NK-92 (cell line): ENCODE results near the gene VRK2.
"Not testable (repeated sequence)": the region's sequence is repeated elsewhere in the genome, so short reads cannot be mapped to it uniquely, and the experiment has no call there.

Experiments
- DNase-seq: peaks from one replicate; lab custom pipeline; 2025; ENCODE audit not compliant: unreplicated experiment; lab: John Stamatoyannopoulos, UW

The VRK2 gene

DNA sequence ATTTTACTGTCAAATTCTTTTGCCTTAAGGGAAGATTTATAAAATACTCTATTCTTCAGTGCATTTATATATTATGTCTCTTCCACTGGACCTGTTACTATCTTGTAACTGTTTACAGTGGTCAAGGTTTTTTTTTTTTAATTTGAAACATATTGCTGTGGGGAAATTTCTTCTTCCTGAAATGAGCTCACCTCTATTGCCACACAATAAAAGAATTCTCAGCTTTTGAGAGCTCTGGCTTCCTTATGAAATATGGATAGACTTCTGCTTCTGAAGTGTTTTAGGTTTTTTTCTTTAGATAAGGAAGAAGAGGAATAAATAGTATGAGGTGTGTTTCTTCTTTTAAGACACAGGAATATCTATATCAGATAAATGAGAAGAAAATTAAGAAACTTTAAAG is 7.7 kb downstream of the VRK2 start:
- DNase-seq = no peak

DNA sequence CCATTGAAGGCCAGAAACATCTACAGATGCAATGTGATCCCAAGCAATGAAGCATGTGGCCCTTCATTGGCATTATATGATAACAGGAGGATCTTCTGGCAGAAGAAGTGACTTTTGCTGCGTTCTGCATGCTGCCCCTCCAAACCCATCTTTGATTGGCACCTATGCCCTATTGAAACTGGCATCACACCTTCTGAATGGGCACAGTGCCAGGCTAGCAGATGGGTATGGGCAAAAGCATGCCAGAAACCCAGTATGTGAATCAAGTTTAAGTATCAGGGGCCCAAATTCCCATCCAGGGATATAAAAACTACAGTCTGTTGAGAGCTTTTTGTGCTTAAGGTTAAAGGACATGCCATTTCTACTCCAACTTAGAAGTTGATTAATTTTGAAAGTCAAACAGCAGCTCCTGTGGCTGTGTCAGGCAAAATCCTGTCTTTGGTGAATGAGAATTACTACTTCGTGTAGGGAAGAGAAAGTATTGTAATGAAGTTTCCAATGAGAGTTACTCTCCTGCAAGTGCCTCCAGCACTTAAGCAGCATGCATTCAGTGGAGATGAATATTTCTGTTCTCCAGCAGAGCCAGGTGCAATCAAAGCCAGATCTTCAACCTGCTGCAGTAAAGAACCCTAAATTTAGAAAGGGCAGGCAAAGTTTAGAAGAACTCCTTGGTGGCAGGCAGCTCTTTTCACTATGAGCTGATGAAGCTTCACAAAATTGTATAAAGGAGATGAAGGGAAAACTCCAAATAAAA is 8.6 kb downstream of the VRK2 start:
- no peak for DNase-seq

DNA sequence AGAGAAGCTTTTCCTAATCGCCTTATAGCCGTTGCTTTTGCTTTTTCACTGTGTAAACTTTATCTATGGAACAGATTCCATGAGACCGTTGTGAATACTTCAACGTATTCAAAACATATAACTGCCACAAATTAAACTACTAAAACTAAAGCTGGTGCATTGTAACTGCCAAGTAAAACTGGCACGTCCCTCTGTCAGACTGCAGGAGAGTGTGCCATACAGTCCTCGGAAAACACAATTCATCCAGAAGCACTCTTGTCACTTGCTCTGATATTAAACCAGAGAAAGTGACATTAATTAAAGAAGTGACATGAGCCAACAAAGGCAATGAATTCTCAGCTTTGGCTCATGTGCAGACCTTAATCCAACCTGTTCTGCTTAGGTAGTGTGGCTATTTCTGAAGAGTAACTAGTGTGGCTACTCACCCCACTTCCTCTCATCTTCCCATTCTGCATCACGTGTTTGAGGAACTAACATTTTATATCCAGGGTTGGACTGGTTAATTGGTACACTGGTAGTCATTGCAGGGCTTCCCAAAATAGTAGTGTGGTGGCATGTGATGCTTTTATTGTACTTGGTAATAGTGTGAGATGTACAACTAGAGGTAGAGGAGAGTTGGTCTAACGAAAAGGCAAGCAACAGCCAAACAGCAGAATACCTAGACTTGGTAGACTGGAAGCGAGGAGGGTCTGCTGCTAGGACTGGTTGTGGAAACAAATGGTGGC is 9.7 kb downstream of the VRK2 start:
- no peak for DNase-seq

DNA sequence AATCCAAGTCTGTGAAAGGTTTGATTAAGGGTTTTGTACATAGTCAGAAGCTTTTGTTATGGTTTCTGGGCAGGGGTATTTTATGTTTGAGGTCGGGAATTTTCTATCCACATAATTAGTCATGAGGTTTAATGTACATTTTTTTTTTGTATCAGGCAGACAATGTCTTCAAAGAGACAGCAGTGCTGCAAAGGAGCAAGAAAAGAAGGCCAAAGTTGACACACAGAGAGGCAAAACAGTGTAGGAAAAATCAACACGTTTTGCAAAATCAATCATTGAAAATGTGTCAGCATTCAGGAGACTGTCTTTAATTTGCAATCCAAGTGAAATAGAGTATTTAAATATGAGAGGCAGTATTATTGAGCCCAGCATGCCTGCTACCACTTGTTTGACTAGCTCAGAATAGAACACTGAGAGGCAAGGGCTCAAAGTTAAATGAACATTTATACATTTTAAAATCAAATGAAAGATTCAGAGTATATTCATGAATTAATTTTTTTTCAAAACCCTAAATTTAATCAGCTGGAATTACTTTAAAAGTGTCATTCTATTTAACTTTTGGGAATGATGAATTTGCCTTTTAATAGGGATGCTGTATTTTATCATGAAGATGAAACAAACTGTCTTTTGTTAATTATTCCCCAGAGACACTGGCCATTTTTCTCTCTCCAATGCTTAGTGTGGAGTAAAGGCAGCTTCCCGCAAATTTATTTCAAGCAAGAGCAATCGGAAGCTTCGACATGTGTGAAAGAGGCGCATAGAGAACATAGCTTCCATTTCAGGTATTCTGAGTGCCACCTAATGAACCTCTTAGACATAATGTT is 11.3 kb downstream of the VRK2 start:
- DNase-seq = no peak

DNA sequence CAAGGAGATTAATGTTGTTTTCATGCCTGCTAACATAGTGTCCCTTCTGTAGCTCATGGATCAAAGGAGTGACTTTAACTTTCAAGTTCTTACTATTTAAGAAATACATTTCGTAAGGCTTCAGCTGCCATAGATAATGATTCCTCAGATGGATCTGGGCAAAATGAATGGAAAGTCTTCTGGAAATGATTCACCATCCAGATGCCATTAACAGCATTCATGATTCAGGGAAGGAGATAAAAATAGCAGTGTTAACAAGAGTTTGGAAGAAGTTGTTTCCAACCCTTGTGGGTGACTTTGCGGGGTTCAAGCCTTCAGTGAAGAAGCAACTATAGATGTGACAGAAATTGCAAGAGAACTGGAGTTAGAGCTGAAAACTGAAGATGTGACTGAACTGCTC is 17.0 kb downstream of the VRK2 start:
- no peak for DNase-seq

DNA sequence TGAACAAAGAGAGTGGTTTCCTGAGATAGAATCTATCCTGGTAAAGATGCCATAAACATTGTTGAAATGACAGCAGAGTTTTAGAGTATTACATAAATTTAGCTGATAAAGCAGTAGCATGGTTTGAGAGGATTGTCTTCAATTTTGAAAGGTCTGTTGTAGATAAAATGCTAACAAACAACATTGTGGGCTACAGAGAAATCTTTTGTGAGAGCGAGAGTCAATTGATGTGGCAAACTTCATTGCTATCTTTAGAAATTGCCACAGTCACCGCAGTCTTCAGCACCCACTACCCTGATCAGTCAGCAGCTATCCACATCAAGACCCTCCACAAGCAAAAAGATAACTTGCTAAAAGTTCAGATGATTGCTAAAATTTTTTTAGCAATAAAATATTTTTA is 17.5 kb downstream of the VRK2 start:
- DNase-seq = no peak

DNA sequence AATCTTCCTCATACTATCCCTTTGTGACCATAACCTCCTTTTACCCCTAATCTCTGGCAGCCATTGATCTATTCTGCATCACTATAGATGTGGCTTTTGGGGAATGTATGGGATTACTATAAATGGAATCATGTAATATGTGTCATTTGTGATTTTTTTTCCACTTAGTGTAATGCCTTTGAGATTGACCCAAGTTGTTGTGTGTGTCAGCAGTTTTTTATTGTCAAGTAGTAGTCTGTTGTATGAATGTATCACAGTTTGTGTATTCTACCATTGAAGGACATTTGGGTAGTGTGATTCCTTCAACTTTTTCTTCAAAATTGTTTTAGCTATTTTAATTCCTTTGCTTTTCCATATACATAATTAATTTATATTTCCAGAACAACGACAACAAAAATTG is 18.6 kb downstream of the VRK2 start:
- no peak for DNase-seq

DNA sequence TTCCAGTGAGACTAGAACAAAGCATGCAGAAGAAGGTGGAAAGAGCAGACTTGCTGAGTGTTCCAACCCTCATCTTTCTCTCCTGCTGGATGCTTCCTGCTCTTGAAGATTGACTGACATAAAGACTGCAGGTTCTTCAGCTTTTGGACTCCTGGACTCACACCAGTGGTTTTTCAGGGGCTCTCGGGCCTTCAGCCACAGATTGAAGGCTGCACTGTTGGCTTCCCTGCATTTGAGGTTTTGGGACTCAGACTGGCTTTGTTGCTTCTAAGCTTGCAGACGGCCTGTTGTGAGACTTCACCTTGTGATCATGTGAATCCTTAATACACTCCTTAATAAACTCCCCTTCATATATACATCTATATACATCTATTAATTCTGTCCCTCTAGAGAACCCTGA is 20.4 kb downstream of the VRK2 start:
- no peak for DNase-seq

DNA sequence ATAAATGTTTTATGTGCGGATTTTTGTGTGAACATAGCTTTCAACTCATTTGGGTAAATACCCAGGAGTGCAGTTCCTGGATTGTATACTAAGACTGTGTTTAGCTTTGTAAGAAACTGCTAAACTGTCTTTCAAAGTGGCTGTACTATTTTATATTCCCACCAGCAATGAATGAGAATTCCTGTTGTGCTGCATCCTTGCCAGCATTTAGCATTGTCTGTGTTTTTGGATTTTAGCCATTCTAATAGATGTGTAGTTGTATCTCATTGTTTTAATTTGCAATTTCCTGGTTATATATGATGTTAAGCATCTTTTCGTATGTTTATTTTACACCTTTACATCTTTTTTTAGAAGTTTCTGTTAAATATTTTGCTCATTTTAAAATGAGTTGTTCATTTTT is 24.2 kb downstream of the VRK2 start:
- no peak for DNase-seq

DNA sequence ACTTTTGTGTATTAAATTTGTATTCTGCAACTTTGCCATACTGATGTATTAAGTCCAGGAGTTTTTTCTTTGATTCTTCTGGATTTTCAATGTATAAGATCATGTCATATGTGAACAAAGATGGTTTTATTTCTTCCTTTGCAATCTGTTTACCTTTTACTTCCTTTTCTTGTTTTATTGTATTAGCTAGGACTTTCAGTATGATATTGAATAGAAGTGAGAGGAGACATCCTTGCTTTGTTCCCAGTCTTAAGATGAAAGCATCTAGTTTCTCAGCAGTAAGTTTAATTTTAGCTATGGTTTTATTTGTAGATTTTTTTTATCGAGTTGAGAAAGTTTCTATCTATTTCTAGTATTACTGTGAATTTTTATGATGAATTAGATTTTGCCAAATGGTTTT is 25.5 kb downstream of the VRK2 start:
- DNase-seq = no peak

DNA sequence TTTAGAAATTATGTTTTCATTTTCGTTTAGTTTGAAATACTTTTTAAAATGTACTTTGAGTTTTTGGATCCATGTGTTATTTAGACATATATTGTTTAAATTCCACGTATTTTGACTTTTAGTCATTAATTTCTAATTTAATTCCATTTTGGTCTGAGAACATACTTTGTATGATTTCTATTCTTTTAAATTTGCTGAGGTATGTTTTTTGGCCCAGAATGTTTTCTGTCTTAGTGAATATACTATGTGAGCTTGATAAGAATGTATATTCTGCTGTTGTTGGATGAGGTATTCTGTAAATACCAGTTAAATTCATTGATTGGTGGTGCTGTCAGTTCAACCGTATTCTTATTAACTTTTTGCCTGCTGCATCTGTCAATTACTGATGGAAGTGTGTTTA is 26.4 kb downstream of the VRK2 start:
- no peak for DNase-seq

DNA sequence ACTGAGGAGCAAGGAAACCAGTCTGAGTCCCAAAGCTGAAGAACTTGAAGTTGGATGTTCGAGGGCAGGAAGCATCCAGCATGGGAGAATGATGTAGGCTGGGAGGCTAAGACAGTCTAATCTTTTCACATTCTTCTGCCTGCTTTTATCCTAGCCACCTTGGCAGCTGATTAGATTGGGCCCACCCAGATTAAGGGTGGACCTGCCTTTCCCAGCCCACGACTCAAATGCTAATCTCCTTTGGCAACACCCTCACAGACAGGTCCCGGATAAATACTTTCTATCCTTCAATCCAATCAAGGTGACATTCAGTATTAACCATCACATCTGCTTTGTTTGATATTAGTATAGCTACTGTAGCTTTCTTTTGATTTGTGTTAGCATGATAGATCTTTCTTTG is 27.1 kb downstream of the VRK2 start:
- DNase-seq = no peak

DNA sequence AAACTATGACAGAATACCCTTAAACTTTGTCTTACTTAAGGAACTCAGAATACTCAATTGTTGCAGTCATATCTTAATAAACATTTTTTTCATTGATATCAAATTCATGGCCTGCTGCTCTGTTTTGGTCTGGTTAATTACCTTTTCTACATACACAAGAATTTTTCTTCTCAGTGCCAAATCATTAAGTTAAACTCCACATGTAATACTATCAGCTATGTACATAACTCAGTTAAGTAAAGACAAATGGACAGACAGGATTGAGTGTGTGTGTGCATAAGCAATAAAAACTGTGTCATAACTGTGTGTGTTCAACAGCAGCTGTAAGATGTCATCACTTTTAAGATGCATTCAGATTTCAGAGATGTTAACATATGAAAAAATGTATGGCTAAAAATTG is 34.4 kb downstream of the VRK2 start:
- DNase-seq = no peak

DNA sequence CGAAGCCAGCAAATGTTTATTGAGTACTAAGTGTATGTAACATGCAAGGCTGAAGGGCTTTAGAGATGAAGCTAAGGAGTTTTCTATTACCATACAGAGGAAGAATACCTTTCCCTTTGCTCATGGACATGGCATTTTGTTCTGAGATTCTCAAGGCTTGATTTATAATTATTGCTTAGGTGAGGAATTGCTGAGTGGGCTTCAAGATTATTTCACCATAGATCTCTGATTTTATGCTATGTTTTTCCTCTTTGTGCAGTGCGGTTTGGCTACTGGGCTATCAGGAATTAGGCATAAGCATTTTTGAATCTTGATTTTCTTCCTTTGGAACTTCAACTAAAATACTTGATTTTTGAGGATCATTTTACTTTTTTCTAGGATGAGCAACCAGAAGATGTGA is 42.5 kb downstream of the VRK2 start:
- DNase-seq = no peak

DNA sequence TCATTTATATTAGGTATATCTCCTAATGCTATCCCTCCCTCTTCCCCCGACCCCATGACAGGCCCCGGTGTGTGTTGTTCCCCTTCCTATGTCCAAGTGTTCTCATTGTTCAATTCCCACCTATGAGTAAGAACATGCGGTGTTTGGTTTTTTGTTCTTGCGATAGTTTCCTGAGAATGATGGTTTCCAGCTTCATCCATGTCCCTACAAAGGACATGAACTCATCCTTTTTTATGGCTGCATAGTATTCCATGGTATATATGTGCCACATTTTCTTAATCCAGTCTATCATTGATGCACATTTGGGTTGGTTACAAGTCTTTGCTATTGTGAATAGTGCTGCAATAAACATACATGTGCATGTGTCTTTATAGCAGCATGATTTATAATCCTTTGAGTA is 46.2 kb downstream of the VRK2 start:
- DNase-seq = not testable (repeated sequence)

DNA sequence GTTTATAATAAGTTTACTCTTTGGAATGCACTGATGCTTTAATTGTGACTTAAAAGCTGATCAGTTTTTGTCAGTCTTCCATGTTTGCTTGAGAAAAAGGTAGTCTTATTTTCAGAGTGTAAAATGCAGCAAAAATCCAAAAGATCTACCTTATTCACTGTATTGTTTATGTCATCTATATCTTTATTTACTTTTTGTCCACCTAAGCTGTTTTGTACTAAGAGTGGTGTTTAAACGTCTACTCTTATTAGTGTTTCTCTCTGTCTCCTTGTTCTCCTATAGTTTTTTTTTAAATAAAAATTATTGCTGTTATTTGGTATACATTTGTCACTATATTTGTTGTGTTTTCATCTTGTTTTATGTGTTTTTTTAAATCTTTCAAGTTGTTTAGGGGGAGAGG is 50.4 kb downstream of the VRK2 start:
- DNase-seq = no peak

DNA sequence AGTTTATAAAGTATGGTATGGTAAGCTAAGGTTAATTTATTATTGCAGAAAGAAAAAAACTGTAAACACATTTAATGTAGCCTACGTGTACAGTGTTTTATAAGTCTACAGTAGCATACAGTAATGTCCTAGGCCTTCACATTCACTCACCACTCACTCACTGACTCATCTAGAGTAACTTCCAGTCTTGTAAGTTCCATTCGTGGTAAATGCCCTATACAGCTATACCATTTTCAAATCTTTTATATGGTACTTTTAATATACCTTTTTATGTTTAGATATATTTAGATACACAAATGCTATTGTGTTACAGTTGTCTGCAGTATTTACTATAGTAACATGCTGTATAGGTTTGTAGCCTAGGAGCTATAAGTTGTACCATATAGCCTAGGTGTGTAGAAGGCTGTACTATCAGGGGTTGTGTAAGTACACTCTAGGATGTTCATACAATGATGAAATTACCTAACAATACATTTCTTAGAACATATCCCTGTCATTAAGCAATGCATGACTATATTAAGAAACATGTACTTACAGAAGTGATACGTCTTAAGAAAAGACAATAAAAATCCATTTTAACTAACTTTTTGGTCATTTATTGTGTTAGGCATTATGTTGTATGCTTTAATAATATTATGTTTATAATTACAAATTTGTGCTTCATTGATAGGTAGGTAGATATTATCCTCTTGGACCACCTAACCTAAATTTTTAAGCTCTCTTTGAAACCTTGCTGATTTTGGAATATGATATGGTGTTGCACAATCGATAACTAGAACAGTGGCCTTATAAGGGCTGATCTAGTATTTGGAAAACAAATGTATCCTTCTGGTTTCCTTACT is 51.9 kb downstream of the VRK2 start:
- DNase-seq = no peak

DNA sequence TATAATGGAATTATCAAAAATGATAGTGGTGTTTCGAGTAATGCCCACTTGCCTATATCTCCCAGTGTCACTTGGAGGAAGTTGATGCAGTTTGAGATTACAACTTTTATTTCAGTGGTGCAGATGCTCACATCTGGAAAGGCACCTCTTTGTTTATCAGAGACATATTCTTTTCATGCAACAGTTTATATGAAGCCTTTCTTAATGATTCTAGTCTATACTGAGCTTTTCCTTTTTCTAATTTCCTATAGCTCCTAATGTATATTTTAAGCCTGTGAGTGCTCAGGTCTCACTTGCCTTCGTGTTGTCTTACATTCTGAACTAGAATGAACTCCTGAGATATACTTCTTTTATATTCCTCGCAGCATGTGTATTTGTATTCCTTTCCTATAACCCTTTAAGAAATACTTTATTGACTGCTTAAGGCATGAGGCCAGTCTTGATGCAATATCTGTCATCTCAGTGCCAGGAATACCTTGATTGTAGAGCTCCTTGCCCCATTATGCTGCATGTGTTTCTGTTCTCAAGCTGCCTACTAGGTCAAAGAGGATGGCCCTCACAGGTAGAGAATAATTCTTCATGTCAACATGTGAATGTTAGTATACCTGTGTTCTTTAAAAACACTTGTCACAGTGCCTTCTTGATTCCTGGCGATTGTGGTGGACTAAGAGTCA is 52.6 kb downstream of the VRK2 start:
- DNase-seq = no peak

DNA sequence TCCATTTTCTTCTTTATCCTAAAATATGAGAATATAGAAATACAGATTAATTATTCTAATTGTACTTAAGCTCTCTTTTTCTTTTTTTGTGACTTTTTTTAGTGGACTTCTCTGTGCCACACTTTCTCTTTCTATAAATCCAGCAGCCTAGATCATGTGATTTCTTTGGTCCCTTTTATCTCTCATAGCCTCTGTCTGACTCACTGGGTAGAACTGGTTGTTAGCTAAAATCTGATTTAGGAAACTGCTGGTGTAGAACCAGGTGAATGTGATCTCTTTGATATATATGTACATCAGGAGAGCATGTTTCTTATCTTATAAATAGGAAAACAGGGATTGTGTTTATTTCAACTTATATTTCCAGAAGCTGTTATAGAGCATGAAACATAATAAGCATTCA is 54.9 kb downstream of the VRK2 start:
- DNase-seq = no peak

DNA sequence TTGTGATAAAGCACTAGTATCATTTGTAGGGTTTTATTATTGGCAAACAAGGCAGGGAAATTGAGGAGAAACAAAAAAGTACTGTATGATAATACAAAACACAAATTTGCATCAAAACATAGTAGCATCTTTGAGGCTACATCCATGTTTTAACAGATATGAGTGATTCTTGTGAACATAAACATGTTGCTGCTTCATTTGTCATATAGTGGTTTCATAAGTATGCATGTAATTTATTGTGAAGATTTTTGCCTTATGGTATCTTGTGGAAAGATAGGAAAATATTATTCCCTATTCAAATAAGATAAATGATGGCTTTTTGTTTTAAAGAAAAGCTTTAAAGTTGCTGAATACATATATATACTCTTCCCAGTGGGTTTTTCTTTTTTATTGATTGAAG is 60.3 kb downstream of the VRK2 start:
- no peak for DNase-seq
